T1000 (cell line): ENCODE measurements around the gene NRIP1.
"Not testable (repeated sequence)": the region's sequence is repeated elsewhere in the genome, so short reads cannot be mapped to it uniquely, and the experiment has no call there.

Source experiments
- DNase-seq: peaks from one replicate; lab custom pipeline; 2025; ENCODE audit warnings: mixed read lengths; lab: John Stamatoyannopoulos, UW

NRIP1 gene

GRCh38 chr21:15037900-15038293, 26.9 kb downstream of the NRIP1 start:
- DNase-seq, result no peak

GRCh38 chr21:15037095-15037899, 27.5 kb downstream of the NRIP1 start:
- no peak for DNase-seq

GRCh38 chr21:15036189-15036588, 28.6 kb downstream of the NRIP1 start:
- no peak for DNase-seq

- DNase-seq, result no peak
These were observed 30.5 kb downstream of the NRIP1 start for GRCh38 chr21:15034126-15034853.

GRCh38 chr21:15031790-15032357, 32.9 kb downstream of the NRIP1 start:
- DNase-seq, result no peak

- not testable (repeated sequence) for DNase-seq
These were observed 33.4 kb downstream of the NRIP1 start for GRCh38 chr21:15031362-15031761.

GRCh38 chr21:15030861-15031260, 33.9 kb downstream of the NRIP1 start:
- DNase-seq, result peak; percentile 32

- no peak for DNase-seq
These were observed 35.7 kb downstream of the NRIP1 start for GRCh38 chr21:15029077-15029476.

GRCh38 chr21:15028186-15028585, 36.6 kb downstream of the NRIP1 start:
- no peak for DNase-seq

- DNase-seq, result no peak
These were observed 37.7 kb downstream of the NRIP1 start for GRCh38 chr21:15027056-15027455.

GRCh38 chr21:15026370-15026769, 38.4 kb downstream of the NRIP1 start:
- no peak for DNase-seq

GRCh38 chr21:15023776-15024175, 41.0 kb downstream of the NRIP1 start:
- DNase-seq, result no peak

- DNase-seq, result no peak
These were observed 42.1 kb downstream of the NRIP1 start for GRCh38 chr21:15022608-15023261.

- no peak for DNase-seq
These were observed 44.0 kb downstream of the NRIP1 start for GRCh38 chr21:15020797-15021196.

- no peak for DNase-seq
These were observed 46.4 kb downstream of the NRIP1 start for GRCh38 chr21:15018382-15018781.

- no peak for DNase-seq
These were observed 49.0 kb downstream of the NRIP1 start for GRCh38 chr21:15015622-15016471.

- DNase-seq, result no peak
These were observed 50.6 kb downstream of the NRIP1 start for GRCh38 chr21:15014221-15014620.

GRCh38 chr21:15011967-15012366, 52.8 kb downstream of the NRIP1 start:
- no peak for DNase-seq

- DNase-seq, result no peak
These were observed 54.2 kb downstream of the NRIP1 start for GRCh38 chr21:15010645-15011044.

GRCh38 chr21:15009837-15010363, 54.9 kb downstream of the NRIP1 start:
- DNase-seq, result no peak

- no peak for DNase-seq
These were observed 57.0 kb downstream of the NRIP1 start for GRCh38 chr21:15007716-15008296.
